Left hindlimb (tissue), 1 donor: ENCODE results near the gene OR2Y1.
"Not testable (repeated sequence)": the region's sequence is repeated elsewhere in the genome, so short reads cannot be mapped to it uniquely, and the experiment has no call there.

Experiments
- DNase-seq: peaks from one replicate; pipeline ENCODE4 v3.0.0-alpha.2; 2018

OR2Y1 gene, protein sequence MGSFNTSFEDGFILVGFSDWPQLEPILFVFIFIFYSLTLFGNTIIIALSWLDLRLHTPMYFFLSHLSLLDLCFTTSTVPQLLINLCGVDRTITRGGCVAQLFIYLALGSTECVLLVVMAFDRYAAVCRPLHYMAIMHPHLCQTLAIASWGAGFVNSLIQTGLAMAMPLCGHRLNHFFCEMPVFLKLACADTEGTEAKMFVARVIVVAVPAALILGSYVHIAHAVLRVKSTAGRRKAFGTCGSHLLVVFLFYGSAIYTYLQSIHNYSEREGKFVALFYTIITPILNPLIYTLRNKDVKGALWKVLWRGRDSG

DNA sequence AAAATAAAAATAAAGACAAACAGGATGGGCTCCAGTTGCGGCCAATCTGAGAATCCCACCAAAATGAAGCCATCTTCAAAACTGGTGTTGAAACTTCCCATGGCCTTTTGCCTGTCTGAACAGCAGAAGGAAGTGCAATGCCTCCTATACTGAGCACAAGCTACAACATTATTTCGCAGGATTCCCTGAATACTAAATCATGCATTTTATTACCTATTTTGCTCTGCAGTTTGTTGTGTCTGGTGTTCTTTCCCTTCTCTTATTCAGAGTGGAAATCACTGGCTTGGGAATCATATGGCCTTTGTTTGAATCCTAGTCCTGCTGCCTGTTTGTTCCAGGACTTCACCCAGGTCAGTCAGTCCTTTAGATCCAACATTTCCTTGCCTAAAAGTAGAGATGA, at the start of gene OR2Y1:
OR2Y1 (minus strand) TSS at position 101 of the 400 bp plus-strand sequence; CDS start at position 101, 0 bp downstream.
- DNase-seq, result no peak

DNA sequence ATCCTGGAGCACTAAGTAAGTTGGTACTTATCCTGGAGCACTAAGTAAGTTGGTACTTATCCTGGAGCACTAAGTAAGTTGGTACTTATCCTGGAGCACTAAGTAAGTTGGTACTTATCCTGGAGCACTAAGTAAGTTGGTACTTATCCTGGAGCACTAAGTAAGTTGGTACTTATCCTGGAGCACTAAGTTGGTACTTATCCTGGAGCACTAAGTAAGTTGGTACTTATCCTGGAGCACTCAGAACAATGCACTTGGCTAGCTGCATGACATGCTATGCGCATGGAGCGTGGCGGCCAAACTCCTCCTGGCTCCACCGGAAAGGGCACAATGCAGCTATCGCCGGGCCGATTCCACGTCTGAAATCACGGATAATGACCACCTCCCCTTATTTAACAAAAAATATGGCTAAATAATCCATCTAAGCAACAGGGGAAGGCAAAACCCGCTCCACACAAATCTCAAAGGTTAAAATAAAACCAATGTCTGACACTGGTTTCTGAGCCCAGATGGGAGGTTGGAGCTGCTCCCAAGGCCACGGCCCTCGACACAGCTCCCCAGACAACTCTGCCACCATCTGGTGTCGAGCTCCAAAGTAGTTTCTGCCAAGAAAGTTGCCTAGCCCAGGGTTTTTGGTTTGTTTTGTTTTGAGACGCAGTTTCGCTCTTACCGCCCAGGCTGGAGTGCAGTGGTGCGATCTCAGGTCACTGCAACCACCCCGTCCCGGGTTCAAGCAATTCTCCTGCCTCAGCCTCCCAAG, 49.0 kb upstream of the OR2Y1 start:
- not testable (repeated sequence) for DNase-seq

DNA sequence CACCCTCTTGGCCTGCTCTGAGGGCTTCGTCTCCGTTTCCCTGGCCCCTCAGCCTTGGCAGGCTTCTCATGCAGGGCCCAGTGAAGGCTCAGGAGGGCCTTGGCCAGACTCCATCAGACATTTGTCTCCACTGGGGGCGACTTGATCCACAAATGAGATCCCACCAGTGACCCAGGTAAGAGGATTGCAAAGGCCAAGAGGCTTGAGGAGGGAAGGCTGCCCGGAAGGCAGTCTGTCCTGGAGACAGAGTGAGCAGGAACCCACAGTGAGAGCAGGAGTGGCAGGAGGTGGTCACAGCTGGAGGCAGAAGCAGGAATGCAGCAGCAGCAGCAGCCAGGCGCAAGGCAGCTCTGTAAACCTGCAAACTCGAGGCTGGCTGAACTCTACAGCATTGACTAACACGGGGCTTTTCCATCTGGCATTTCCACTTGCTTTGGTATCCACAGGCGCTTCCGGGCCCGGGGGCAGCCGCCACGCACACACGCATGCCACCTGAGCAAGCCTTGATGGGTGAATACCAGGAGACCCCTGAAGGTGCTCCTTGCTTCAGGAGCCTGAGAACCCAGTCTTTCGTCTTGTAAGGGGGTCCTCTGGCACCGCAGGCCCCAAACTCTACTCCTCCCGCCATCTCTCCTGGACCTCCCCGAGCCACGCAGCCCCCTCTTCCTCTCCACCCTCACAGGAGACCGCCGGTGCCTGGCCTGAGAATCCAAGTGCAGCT, 48.0 kb upstream of the OR2Y1 start:
- peak; percentile 30 for DNase-seq

DNA sequence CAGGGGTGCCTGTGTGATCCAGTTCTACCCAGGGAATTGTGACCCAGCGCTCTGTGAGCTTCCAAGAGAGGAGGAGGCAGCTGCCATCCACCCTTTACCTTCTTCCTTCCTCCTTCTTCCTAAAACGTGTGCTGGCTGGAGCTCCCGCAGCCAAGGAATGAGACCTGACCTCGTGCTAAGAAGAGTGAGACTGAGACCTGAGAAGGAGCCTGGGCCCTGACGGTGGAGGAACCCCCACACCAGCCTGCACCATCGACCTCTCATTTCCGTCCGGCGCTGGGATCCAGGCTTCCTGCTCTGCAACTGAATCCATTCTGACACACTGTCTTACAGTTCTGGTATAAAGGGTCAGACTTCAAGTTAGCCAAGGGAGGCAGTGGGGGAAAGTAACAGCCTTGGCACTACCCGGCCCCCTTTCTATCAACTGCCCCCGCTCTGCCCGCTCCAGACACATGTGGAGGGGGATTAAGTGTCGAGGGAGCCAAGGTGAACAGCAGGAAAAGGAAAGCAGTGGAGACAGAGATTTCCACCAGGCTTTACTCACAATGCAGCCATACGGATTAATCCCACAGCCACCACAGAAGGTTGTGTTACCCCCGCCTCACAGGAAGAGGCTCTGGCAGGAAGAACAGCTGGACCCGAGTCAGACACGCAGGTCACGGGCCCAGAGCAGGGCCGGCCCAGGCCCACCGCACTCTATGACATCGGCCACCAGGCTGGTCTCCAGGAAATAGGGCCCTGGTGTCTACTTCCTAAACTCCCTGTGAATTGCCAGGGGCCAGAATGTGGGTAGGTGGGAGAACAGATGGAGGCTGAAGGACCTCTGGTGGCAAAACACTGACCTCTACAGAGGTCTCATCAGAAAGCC, 46.9 kb upstream of the OR2Y1 start:
- DNase-seq, result peak; percentile 63

DNA sequence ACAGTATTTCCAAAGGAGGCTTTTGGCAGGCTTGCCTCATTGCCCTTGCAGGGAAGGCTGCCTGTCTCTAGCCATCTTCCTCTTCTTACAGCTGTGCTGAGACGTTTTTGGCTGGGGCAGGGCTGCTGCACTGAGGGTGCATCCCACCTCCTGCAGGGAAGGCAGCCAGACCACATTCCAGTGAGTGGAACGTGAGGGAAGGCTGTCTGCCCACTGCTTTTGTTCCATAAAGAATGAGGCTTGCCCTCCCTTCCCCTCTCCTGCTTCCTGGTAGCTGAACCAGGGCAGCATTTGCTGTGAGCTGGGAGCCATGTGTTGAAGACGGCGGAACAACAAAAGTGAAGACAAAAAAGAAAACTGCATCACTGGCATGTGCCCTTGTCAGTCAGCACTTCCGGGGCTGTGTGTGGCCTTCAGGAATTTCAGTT, 46.0 kb upstream of the OR2Y1 start:
- DNase-seq, result peak; percentile 84

DNA sequence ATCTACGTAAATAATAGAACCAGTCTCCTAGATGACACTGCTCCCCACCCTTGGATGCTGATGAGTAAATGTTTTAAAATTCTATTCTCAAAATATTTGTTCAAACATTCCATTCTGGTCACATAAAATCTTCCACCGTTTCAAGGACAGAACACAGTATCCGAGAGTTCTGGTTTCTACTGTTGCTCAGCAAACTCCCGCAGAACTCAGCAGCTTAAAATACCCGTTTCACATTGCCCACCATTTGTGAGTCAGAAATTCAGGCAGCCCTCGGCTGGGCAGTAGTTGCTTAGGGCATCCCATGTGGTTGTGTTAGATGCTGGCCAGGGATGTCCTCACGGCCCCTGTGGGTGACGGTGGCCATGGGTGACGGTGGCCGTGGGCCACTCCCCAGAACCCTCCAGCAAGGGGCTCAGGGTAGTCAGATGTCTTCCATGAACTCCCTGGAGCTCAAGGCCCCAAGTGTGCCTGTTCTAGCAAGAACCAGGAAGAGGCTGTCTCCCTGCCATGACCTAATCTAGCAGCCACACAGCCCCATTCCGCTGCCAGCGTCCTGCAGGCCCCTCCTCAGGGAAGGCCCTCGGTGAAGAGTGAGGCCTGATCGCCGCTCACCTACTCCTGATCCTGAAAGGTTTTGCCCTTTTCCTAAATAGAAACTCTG, 45.4 kb upstream of the OR2Y1 start:
- peak; percentile 58 for DNase-seq

DNA sequence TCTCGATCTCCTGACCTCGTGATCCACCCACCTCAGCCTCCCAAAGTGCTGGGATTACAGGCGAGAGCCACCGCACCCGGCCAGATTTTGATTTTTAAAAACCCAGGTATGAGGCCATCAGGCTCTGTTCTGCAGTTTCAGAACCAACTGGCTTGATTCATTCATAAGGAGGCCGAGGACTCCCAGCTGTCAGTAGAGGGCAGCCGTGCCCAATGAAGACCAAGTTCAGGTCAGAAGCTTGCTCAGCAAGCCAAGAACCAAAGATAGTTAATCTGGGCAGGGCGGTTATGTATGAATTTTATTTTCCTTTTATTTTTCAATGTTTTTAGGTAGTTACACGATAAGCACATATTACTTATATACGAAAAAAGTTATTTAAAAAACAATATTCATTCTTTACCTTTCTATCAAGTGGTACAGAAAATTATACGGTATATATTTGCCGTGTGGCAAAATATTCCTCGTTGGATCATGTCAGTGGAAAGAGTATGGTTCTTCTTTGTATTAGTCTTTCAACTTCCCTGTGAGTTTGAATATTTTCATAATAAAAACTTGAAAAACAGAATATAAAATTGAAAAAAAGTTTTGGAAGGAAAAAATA, 44.7 kb upstream of the OR2Y1 start:
- peak; percentile 81 for DNase-seq

DNA sequence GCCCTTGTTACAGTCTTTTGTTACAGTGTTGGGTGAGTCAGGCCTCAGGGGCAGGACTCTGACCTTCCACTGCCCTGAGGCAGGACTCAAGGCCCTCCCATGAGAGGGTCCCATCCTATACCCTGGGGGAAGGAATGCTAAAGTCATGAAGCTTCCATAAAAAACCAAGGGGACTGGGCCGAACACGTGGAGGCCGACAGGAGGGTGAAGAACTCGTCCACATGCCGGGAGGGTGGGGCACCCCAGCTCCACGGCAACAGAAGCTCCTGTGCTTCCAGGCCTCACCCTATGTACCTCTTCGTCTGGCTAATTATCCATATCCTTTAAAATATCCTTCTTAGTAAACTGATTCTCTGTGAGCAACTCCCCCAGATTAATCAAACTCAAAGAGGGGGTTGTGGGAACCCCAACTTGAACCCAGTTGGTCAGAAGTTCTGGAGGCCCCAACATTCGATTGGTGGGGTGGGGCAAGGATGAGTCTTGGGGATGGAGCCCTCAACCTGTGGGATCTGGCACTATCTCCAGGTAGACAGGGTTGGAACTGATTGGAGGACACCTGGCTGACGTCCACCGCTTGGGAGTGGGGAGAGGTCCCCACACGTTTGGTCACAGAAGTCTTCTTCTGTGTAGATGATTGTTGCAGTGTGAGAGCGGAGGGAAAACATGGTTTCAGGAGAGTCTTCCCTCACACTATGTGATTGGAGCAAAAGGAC, 43.6 kb upstream of the OR2Y1 start:
- DNase-seq, result peak; percentile 19

DNA sequence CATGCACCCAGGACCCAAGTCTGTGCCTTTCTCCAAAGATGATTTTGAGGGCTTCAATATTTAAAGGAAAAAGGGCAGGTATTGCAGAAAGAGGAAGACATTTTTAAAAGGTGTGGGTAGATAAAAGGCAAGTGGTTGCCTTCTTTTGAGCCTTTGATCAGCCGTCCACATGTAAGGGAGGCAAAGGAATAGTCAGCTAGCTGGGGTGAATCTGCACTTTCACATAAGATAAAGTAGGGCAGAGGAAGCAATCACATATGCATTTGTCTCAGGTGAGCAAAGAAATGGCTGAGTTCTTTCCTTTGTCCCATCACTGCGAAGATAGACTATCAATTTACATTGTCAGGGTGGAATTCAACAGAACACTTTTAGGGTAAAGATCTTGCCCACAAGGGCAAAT, 42.9 kb upstream of the OR2Y1 start:
- DNase-seq, result no peak

DNA sequence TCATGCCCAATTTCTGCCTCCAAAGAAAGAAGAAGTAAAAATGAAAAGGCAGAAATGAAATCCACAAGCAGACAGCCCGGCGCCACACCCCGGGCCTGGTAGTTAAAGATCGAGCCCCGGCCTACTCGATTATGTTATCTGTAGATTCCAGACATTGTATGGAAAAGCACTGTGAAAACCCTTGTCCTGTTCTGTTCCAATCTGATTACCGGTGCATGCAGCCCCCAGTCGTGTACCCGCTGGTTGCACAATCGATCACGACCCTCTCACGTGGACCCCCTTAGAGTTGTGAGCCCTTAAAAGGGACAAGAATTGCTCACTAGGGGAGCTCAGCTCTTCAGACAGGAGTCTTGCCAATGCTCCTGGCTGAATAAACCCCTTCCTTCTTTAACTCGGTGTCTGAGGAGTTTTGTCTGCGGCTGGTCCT, 42.1 kb upstream of the OR2Y1 start:
- DNase-seq, result not testable (repeated sequence)

DNA sequence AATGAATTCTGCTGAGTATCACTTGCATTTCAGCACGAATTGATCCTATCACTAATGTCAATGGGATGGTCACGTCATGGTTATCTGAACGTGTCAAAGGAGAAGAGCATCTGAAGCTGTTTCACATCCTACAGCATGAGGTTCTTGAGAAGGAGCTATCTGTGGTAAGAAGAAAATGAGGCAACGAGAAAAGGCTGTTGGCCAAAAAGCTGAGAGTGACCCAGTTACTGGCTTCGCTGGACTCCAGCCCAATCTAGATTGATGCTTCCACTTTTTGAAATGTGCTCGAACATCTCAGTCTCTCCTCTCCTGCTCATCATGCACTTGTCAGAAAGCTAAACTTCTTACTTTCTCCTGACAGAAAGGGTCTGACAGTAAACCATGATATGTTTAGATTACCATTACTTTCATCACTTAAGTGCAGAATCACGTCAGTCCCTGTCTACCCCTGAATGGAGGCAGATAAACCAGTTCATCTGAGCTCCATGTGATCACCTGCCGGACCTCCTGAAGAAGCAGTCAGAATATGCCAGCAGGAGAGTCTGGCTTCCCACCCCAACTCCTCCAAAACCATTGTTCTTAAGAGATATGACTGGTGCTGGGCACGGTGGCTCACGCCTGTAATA, 40.2 kb upstream of the OR2Y1 start:
- DNase-seq, result no peak

DNA sequence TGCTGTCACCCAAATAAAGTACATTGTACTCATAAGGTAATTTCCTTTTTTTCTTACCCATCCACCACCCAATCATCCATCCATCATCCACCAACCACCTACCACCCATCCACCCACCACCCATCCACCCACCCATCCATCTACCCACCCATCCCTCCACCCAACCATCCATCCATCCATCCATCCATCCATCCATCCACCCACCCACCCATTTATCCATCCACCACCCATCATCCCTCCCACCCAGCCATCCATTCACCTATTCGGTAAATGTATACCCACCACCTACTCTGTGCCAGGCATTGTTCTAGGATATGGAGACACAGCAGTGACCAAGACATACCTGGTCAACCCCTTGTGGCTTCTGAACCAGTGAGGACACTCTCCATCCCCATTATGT, 37.6 kb upstream of the OR2Y1 start:
- no peak for DNase-seq

DNA sequence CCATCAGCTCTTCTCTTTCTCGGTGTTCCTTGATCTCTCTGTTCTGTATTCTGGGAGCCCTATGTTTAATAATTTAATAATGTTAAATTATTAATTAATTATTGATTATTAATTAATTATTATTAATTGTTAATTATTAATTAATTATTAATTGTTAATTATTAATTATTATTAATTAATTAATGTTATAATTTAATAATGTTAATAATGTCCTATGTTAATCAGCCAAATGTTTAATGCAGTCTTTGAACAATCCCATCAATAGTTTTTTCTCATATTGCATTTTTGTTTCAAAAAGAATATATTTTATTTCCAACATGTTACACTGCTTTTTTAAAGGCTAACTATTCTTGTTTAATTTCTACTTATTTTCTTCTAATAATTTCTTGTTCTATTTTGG, 36.5 kb upstream of the OR2Y1 start:
- no peak for DNase-seq

DNA sequence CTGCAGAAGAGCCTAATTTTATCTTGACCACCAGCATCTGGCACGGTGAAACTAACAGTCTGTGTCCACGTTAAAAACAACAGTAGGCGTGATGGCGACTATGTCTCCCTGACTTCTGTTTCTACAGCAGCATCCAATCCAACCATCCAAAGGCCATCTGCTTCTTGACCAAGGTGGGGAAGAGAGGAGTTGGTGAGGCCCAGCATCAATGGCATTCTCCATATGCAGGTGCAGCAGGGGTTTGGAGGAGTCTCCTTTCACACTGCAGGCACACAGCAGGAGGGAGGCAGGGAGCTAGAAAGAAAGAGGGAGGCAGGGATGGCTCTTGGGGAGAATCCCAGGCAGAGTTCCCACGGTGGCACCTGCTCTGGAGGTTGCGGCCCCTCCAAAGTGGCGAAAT, 35.8 kb upstream of the OR2Y1 start:
- DNase-seq, result no peak

DNA sequence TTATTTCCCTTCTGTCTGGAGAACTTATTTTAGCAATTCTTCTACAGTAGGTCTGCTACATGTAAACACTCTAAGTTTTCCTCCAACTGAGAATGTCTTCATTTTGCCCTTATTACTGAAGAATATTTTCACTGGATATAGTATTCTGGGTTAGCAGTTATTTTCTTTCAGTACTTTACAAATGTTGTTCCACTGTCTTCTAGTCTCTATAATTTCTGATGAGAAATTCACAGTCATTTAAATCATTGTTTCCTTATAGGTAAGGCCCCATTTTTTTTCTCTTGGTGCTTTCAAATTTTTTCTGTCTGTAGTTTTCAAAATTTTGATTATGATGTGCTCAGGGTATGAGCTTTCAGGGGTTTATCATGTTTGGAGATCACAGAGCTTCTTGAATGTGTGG, 32.0 kb upstream of the OR2Y1 start:
- no peak for DNase-seq

DNA sequence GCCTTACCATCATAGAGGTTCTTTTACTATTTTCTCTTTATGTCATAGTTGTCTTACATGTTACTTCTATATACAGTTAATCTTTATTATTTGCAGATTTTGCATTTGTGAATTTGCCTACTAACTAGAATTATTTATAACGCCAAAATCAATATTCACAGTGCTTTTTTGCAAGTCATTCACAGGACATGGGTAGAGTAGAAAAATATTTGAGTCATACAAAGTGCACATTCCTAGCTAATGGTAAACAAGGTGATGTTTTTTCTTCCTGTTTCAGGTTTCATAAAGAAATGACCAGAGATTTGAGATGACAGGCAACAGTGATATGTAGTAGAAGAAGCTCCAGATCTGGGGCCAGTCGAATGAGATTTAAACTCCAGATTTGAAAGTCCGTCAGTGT, 30.0 kb upstream of the OR2Y1 start:
- DNase-seq, result no peak

DNA sequence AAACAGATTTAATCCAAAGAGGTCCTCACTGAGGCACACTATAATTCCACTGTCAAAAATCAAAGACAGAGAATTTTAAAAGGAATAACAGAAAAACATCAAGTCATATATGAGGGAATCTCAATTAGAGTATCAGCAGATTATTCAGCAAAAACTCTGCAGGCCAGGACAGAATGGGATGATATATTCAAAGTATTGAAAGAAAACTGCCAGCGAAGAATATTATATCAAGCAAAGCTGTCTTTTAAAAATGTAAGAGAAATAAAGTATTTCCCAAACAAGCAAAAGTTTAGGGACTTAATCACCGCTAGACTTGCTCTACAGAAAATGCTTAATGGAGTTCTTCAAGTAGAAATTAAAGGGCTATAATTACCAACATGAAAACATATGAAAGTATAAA, 15.7 kb upstream of the OR2Y1 start:
- no peak for DNase-seq

DNA sequence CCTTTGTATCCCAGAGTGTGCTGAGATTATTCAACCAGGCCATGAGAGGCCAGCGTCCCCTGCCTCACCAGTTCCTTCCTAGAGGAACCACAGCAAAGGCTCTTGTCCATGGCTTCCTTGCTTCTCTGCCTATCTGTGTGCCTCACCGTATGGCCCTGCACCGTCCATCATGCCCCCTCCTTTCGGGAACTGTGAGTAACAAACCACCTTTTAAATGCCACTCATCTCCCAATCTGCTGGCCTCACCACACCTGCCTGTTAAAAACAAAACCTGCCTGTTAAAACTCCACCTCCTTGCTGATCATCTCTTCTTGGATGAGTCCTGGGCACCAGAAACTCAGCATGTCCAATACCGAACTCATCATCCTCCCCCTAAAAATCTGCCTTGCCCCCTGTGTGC, 4.4 kb upstream of the OR2Y1 start:
- no peak for DNase-seq

DNA sequence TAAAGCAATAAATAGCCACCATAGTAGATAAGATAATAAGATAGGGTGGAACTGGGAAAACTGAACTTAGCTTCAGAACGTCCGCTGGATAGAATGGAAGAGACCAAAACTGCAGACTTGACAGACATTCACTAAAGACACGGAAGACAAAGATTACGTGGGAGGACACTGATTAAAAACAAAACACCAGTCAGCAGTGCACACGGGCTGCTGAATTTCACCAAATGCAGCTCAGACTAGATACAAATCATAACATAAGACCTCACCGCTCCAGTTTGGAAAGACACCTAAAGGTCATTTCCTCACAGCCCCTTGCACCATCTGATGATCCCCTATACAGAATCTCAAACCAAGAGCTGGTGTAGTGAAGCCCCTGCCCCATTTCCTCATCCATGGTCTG, 2.9 kb upstream of the OR2Y1 start:
- DNase-seq, result no peak

DNA sequence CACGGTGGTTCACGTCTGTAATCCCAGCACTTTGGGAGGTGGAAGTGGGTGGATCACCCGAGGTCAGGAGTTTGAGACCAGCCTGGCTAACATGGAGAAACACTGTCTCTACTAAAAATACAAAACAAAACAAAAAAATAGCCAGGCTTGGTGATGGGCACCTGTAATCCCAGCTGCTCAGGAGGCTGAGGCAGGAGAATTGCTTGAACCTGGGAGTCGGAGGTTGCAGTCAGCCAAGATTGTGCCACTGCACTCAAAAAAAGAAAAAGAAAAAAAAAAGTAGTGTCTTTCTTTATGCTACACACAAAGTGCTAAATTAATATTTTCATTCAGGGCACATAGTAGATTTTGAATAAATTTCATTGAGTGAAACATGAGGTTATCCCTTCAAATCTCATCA, 1.1 kb upstream of the OR2Y1 start:
- not testable (repeated sequence) for DNase-seq

DNA sequence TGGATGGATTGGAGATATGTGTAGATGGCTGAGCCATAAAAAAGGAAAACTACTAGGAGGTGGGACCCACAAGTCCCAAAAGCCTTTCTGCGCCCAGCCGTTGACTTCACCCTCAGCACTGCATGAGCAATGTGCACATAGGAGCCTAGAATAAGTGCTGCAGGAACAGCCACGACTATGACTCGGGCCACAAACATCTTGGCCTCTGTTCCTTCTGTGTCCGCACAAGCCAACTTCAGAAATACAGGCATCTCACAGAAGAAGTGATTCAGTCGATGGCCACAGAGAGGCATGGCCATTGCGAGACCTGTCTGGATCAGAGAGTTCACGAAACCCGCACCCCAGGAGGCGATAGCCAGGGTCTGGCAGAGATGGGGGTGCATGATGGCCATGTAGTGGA, 587 bp downstream of the OR2Y1 start:
- no peak for DNase-seq
